ENCODE results near the gene ATP6V0C. TPM values are rescaled to one million over a fixed set of nuclear protein-coding genes. Genes with fewer than 3 reads are reported as not detected.
A peak's percentile ranks its signal among the peaks of the same experiment; 100 is the strongest.
"Not testable (repeated sequence)": the region's sequence is repeated elsewhere in the genome, so short reads cannot be mapped to it uniquely, and the experiment has no call there.

ATP6V0C gene
- total RNA-seq, 2 donors from 2014 or later, result 94.2 to 94.8 TPM

- no peaks in the 10 kb centered on the region for H3K27me3 Mint-ChIP-seq (ENCODE audit: low read depth)
Measured at GRCh38 chr16:2533912-2534311, 20.2 kb downstream of the ATP6V0C start.

DNA sequence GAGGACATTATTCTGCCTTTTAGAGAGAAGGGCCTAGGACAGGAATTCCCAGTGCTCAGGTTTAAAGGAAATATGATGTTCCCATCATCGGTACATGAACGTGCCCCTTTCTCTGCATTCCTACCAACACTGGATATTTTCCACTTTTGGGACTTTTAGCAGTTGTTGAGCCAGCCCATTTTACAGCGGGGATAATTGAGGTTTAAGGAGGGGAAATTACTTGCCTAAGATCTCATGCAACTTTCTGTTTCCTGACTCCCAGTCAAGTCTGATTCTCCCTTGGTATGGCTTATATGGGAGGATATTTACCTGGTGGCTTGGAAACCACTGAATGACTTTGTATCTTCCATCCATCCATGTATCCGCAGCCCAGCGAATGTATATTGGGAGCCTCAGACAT lies 20.6 kb downstream of the ATP6V0C start:
- H3K9me3 Mint-ChIP-seq; DNase-seq; ATAC-seq (replicated peaks in 1 of 2); H3K27me3 Mint-ChIP-seq (ENCODE audit: low read depth); H3K36me3 Mint-ChIP-seq (ENCODE audit: insufficient read depth in 2 of 2): not testable (repeated sequence)
- H3K4me3 Mint-ChIP-seq, result peak overlapping the region in 1 of 2 donors; percentile 69
- H3K4me1 Mint-ChIP-seq (ENCODE audit: low read depth), result peaks cover 45% of the 10 kb centered on the region
- H3K27ac Mint-ChIP-seq, result peak overlapping the region; percentile 81

More at GRCh38 chr16:2533912-2534311, 20.2 kb downstream of the ATP6V0C start:
- Mint-ChIP-seq H3K27ac (peak overlapping the region; percentile 81), H3K4me1 (ENCODE audit: low read depth) (peaks cover 40% of the 10 kb centered on the region), H3K4me3 (peak overlapping the region; percentile 69 to 74), H3K36me3 (ENCODE audit: insufficient read depth in 2 of 2) (peaks cover 2 to 4% of the 10 kb centered on the region in 2 donors), H3K9me3 (no peaks in the 10 kb centered on the region)
- DNase-seq (no peak), ATAC-seq (replicated peaks in 1 of 2) (no peak)

DNA sequence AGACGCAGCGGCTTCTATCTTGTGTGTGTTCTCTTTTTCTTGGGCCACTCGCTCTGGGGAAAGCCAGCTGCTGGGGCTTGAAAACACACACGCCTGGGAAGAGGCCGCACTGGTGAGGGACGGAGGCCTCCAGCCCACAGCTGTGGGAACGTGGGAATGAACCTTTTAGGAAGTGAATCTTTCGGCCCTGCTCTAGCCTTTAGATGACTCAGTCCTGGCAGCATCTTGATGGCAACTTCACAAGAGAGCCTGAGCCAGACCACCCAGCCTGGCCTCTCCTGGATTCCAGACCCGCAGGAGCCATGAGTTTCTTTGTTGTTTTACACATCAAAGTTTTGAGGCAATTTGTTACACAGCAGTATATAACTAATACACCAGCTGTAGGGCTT lies 21.9 kb downstream of the ATP6V0C start:
- Mint-ChIP-seq H3K27ac (no peak overlapping the region), H3K4me3 (no peak overlapping the region), H3K9me3 (no peaks in the 10 kb centered on the region), H3K4me1 (ENCODE audit: low read depth) (peaks cover 57% of the 10 kb centered on the region), H3K27me3 (ENCODE audit: low read depth) (no peaks in the 10 kb centered on the region), H3K36me3 (ENCODE audit: insufficient read depth in 2 of 2) (peaks cover 2 to 3% of the 10 kb centered on the region in 2 donors)
- DNase-seq, result no peak
- ATAC-seq (replicated peaks in 1 of 2), result no peak

DNA sequence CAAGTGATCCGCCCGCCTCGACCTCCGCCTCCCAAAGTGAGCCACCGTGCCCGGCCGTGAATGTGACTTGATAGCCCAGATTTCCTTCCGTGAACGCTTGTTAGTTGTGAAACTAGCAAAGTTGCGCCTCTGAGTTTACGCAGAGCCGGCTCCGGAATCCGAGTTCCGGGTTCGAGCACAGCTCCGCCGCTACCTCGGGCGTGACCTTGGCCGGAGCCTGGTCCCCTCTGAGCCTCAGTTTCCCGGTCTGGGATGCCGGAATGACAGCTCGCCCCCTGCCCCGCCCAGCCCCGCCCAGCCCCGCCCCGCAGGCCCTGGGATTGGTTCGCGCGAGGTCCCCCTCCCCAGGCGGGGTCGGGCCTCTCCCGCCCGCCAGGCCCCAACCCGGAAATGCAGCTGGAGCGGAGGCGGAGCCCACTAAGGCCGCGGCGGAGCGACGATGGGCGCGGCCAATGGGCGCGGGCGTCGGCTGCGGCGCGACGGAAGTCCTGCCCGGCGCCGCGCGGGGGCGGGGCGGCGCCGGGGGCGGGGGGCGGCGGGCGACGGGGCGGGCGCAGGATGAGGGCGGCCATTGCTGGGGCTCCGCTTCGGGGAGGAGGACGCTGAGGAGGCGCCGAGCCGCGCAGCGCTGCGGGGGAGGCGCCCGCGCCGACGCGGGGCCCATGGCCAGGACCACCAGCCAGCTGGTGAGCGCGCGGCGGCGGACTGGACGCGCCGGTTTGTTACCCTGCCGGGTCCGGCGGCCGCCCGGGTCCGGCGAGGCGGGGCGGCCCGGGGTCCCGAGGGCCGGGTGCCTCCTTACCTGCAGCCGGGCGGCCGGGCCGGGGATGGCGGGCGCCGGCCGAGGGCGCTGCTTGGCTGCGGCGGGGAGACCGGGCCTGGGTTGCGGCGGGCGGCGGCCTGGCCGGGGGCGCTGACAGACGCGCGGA lies 24.0 kb downstream of the ATP6V0C start, which contains the start of gene PDPK1:
Gene PDPK1 (plus strand): TSS at position 571 of the 929 bp plus-strand sequence. CDS start 92 bp downstream, at position 663.
- Mint-ChIP-seq H3K27ac (peak within 1 kb of the TSS; percentile 91), H3K9me3 (no peaks in the 10 kb centered on the region), H3K4me1 (ENCODE audit: low read depth) (peaks cover 56% of the 10 kb centered on the region), H3K4me3 (peak within 1 kb of the TSS; percentile 89 to 98), H3K36me3 (ENCODE audit: insufficient read depth in 2 of 2) (peaks cover 1 to 2% of the 10 kb centered on the region in 2 donors), H3K27me3 (ENCODE audit: low read depth) (no peaks in the 10 kb centered on the region)
- peak; percentile 95 to 96 for DNase-seq
- ATAC-seq (replicated peaks in 1 of 2), result peak; percentile 85 to 89

DNA sequence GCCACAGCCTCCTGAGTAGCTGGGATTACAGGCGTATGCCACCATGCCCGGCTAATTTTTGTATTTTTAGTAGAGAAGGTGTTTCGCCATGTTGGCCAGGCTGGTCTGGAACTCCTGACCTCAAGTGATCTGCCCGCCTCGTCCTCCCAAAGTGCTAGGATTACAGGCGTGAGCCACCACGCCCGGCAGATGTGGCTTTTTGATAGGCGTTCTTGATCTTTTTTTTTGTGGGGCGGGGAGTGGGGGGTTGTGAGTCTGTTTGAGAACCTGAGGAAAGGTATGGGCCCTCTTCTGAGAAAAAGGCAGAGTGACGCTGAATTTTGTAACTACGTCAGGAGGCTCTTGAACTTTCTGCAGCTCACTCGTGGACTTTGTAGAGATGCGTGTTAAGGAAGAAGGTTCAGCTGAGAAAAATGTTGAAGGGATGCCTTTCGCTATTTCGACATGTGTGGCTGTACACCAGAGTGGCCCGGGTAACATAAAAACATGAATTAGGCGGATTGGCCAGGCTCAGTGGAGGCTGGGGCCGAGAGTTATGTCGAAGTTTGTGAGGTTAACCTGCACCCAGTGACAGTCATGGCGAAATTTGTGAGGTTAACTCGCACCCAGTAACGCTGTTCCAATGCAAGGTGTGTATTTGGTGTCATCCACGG lies 25.6 kb downstream of the ATP6V0C start:
- H3K27ac Mint-ChIP-seq, result peak overlapping the region; percentile 58
- not testable (repeated sequence) for H3K36me3 Mint-ChIP-seq (ENCODE audit: insufficient read depth in 2 of 2); DNase-seq; H3K27me3 Mint-ChIP-seq (ENCODE audit: low read depth); ATAC-seq (replicated peaks in 1 of 2); H3K9me3 Mint-ChIP-seq
- H3K4me3 Mint-ChIP-seq, result peak overlapping the region; percentile 88 to 98
- H3K4me1 Mint-ChIP-seq (ENCODE audit: low read depth), result peaks cover 46% of the 10 kb centered on the region

- peak; percentile 50 to 59 for DNase-seq
- Mint-ChIP-seq H3K4me3 (peak overlapping the region; percentile 88 to 98), H3K27ac (peak overlapping the region; percentile 15), H3K4me1 (ENCODE audit: low read depth) (peaks cover 50% of the 10 kb centered on the region)
- not testable (repeated sequence) for H3K27me3 Mint-ChIP-seq (ENCODE audit: low read depth); H3K9me3 Mint-ChIP-seq; H3K36me3 Mint-ChIP-seq (ENCODE audit: insufficient read depth in 2 of 2)
- ATAC-seq (replicated peaks in 1 of 2), result peak in 1 of 2 donors; percentile 37
Measured at GRCh38 chr16:2539845-2540458, 26.2 kb downstream of the ATP6V0C start.

- peaks cover 55% of the 10 kb centered on the region for H3K4me1 Mint-ChIP-seq (ENCODE audit: low read depth)
- not testable (repeated sequence) for DNase-seq; ATAC-seq (replicated peaks in 1 of 2); H3K9me3 Mint-ChIP-seq; H3K36me3 Mint-ChIP-seq (ENCODE audit: insufficient read depth in 2 of 2); H3K27me3 Mint-ChIP-seq (ENCODE audit: low read depth)
- peak overlapping the region; percentile 30 for H3K27ac Mint-ChIP-seq
- H3K4me3 Mint-ChIP-seq, result peak overlapping the region; percentile 24 to 48
Measured at GRCh38 chr16:2540912-2541311, 27.2 kb downstream of the ATP6V0C start.

DNA sequence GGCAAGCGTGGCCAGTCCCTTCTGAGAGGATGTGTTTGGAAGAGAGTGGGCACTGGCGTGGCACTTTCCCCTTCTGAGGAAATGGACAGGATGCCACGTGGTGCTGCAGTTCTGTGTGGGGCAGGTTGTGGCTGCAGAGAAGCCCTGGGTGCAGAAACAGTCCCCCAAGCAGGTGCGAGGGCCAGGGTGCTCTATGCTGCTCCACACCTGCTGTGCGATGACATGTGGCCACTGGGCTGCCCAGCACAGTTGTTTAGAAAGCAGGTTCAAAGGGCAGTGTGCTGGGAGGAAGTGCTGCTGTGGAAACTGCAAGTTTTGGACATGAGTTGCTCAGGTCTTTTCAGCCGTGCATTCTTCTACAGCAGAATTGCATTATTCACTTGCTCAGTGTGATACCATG lies 27.7 kb downstream of the ATP6V0C start:
- peak overlapping the region in 1 of 2 donors; percentile 48 for H3K4me3 Mint-ChIP-seq
- H3K9me3 Mint-ChIP-seq; DNase-seq; H3K27ac Mint-ChIP-seq; H3K36me3 Mint-ChIP-seq (ENCODE audit: insufficient read depth in 2 of 2); H3K27me3 Mint-ChIP-seq (ENCODE audit: low read depth); ATAC-seq (replicated peaks in 1 of 2): not testable (repeated sequence)
- H3K4me1 Mint-ChIP-seq (ENCODE audit: low read depth), result peaks cover 59% of the 10 kb centered on the region

GRCh38 chr16:2543771-2544170 lies 30.0 kb downstream of the ATP6V0C start:
- H3K9me3 Mint-ChIP-seq; ATAC-seq (replicated peaks in 1 of 2); H3K4me3 Mint-ChIP-seq; H3K27ac Mint-ChIP-seq; H3K36me3 Mint-ChIP-seq (ENCODE audit: insufficient read depth in 2 of 2); DNase-seq; H3K27me3 Mint-ChIP-seq (ENCODE audit: low read depth): not testable (repeated sequence)
- H3K4me1 Mint-ChIP-seq (ENCODE audit: low read depth), result peaks cover 46% of the 10 kb centered on the region

DNA sequence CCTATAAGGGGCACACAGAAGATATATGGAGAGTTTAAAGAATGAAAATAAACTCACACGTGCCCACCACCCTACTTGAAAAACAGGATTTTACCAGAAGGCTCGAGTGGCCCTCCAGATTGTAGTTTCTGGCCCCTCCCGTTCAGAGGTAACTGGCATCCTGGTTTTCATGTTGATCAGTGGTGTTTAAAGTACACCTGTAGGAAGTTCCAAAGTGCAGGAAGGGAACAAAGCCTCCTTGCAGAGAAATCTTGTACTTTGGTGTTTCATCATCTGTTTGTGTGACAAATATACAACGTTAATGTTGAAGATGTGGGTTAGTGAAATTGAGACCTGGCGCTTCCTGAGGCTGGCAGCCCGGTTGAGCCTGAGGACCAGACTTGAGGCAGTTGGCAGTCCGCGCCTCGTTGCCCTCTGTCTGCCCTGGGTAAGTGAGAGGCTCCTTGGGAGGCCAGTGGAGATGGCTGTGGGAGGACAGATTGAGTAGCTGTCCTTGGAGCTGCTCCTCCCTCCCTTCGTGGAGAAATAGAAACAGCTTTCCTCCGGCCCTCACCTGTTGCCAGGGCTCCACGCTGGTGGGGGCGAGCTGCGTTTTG lies 36.6 kb downstream of the ATP6V0C start:
- DNase-seq; H3K36me3 Mint-ChIP-seq (ENCODE audit: insufficient read depth in 2 of 2); H3K27me3 Mint-ChIP-seq (ENCODE audit: low read depth); H3K27ac Mint-ChIP-seq; ATAC-seq (replicated peaks in 1 of 2); H3K4me1 Mint-ChIP-seq (ENCODE audit: low read depth); H3K9me3 Mint-ChIP-seq; H3K4me3 Mint-ChIP-seq: not testable (repeated sequence)

- not testable (repeated sequence) for H3K9me3 Mint-ChIP-seq; H3K27ac Mint-ChIP-seq; H3K36me3 Mint-ChIP-seq (ENCODE audit: insufficient read depth in 2 of 2); H3K27me3 Mint-ChIP-seq (ENCODE audit: low read depth); H3K4me3 Mint-ChIP-seq; H3K4me1 Mint-ChIP-seq (ENCODE audit: low read depth); ATAC-seq (replicated peaks in 1 of 2); DNase-seq
Measured at GRCh38 chr16:2551420-2551889, 37.7 kb downstream of the ATP6V0C start.

DNA sequence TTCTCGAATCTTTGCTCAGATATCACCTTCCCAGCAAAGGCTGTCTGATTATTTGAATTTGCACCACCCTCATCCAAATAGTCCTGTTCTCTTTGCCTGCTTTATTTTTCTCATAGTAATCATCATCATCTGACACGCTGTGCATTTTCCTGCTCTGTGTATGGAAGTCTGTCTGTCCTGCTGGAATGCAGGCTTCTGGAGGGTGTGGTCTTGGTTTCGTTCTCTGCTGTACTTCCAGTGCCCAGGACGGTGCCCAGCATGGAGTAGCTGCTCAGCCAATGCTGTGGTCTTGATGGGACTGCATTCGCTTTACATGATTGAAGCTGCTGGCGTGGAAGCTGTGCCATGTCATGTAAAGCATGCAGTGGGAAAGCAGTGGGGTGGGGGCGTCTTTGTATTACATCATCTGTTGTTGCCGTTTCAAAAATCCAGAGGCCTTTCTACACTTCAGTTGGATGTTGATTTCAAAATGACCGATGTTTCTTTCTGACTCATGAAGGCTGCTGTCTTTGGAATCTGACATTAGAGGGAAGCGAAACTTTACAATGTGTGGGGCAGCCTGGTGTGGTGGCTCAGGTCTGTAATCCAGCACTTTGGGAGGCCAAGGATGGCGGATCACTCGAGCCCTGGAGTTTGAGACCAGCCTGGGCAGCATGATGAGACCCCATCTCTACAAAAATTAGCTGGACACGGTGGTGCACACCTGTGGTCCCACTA lies 41.1 kb downstream of the ATP6V0C start:
- H3K9me3 Mint-ChIP-seq; H3K4me1 Mint-ChIP-seq (ENCODE audit: low read depth); DNase-seq; H3K4me3 Mint-ChIP-seq; H3K36me3 Mint-ChIP-seq (ENCODE audit: insufficient read depth in 2 of 2); H3K27me3 Mint-ChIP-seq (ENCODE audit: low read depth); H3K27ac Mint-ChIP-seq: not testable (repeated sequence)
- peak; percentile 46 to 69 for ATAC-seq (replicated peaks in 1 of 2)
